Activated naive CD8-positive, alpha-beta T cell (primary cell): Measurements from ENCODE around the gene KLF9.

Experiments used
- H3K27ac Mint-ChIP-seq: one replicate; pipeline ENCODE4 v1.8.0; 2021; ENCODE audit warnings: mixed read lengths
- H3K27me3 Mint-ChIP-seq: one replicate; pipeline ENCODE4 v1.8.0; 2021; ENCODE audit warnings: mixed read lengths
- H3K36me3 Mint-ChIP-seq: one replicate; pipeline ENCODE4 v1.8.0; 2021; ENCODE audit warnings: mixed read lengths
- H3K4me1 Mint-ChIP-seq: one replicate; pipeline ENCODE4 v1.8.0; 2021; ENCODE audit warnings: low read depth, mixed read lengths
- H3K4me3 Mint-ChIP-seq: one replicate; pipeline ENCODE4 v1.8.0; 2021; ENCODE audit warnings: mild to moderate bottlenecking, mixed read lengths
- H3K9me3 Mint-ChIP-seq: one replicate; pipeline ENCODE4 v1.8.0; 2021; ENCODE audit warnings: low read depth, mixed read lengths

The KLF9 gene

DNA sequence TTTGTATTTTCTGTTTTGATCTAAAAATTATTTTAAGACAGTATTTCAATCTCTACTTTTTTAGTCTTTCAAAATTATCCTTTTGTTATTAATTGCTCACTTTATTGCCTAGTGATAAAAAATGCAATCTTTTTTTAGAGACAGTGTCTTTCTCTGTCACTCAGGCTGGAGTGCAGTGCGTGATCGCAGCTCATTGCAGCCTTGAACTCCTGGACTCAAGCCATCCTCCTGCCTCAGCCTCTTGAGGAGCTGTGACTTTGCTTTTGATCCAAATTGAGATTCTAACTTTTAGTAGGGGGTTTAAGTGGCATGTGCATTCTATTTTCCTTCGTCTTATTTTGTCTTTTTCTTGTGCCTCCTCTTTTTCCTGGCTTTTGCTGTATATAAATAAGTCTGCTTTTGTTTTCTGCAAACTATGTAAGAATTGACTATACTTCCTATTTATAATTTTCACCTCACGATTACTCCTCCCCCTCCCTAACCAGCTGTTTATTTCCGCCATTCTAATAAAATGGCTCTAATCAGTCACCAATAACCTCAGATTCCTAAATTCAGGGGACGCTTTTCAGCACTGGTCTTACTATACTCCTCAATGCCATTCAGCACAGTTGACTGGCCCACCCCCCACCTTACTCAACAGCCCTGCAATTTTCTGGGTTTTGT, 32.3 kb downstream of the KLF9 start:
- Mint-ChIP-seq H3K27ac (no peak overlapping the region), H3K4me3 (no peak overlapping the region), H3K27me3 (no peaks in the 10 kb centered on the region), H3K4me1 (peaks cover 23% of the 10 kb centered on the region), H3K9me3 (no peaks in the 10 kb centered on the region), H3K36me3 (peaks cover 18% of the 10 kb centered on the region)

DNA sequence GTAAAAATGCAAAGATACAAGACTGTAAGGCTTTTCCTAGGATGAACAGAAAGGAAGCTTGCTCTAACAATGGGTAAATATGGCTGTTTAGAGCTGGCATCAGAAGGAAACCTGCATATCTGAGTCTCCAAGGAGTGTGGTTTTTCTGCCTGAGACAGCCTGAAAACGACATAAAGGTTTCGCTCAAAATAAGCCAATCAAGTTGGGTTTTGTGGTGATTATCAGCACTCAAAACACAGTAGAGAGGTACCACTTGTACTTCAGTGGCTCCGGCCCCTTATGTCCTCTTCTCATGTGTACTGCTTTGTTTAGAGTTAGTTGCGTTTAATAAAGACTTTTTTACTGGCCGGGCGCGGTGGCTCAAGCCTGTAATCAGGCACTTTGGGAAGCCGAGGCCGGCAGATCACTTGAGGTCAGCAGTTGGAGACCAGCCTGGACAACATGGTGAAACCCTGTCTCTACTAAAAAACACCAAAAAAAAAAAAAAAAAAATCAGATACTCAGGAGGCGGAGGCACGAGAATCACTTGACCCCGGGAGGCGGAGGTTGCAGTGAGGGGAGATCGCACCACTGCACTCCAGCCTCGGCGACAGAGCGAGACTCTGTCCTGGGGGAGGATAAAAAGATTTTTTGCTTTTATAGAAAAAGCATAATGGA, 39.4 kb downstream of the KLF9 start:
- Mint-ChIP-seq H3K36me3 (no peaks in the 10 kb centered on the region), H3K9me3 (no peaks in the 10 kb centered on the region), H3K4me3 (no peak overlapping the region), H3K27ac (no peak overlapping the region), H3K27me3 (no peaks in the 10 kb centered on the region), H3K4me1 (peaks cover 4% of the 10 kb centered on the region)

DNA sequence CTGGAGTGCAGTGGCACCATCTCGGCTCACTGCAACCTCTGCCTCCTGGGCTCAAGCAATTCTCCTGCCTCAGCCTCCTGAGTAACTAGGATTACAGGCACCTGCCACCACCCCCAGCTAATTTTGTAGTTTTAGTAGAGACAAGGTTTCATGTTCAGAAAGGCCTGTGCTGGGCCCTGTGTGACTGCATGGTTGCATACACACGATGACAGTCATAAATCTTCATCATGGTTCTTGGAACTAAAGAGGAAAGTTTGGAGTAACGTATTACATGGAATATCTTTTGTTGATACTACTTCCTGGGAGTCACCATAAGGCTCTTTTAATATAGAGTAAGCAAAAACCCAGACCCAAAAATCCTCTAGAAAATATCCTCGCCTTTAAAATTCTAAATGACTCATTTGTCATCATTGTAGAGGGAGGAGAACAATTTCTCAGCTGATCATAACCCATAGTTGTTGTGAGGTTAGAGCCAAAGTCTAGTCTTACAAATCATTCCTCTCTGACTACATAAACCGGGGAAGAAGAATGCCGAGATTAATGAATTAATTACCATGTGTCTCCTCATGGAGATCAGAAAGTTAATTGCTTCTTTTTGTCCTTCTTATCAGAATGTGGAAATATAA, 47.0 kb downstream of the KLF9 start:
- Mint-ChIP-seq H3K36me3 (peaks cover 4% of the 10 kb centered on the region), H3K27me3 (no peaks in the 10 kb centered on the region), H3K27ac (no peak overlapping the region), H3K4me1 (no peaks in the 10 kb centered on the region), H3K9me3 (no peaks in the 10 kb centered on the region), H3K4me3 (no peak overlapping the region)

DNA sequence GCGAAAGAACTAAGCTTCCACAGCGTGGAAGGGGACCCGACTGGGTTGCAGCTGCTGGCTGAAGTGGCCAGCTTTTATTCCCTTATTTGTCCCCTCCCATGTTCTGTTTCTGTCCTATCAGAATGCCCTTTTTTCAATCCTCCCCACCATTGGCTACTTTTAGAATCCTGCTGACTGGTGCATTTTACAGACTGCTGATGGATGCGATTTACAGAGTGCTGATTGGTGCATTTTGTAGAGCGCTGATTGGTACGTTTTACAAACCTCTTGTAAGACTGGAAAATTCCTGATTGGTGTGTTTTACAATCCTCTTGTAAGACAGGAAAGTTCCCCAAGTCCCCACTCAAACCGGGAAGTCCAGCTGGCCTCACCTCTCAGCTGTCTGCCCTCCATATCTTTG, 50.7 kb downstream of the KLF9 start:
- no peak overlapping the region for H3K27ac Mint-ChIP-seq
- H3K27me3 Mint-ChIP-seq = no peaks in the 10 kb centered on the region
- H3K4me3 Mint-ChIP-seq = no peak overlapping the region
- H3K4me1 Mint-ChIP-seq = no peaks in the 10 kb centered on the region
- H3K36me3 Mint-ChIP-seq = peaks cover 4% of the 10 kb centered on the region
- H3K9me3 Mint-ChIP-seq = no peaks in the 10 kb centered on the region

DNA sequence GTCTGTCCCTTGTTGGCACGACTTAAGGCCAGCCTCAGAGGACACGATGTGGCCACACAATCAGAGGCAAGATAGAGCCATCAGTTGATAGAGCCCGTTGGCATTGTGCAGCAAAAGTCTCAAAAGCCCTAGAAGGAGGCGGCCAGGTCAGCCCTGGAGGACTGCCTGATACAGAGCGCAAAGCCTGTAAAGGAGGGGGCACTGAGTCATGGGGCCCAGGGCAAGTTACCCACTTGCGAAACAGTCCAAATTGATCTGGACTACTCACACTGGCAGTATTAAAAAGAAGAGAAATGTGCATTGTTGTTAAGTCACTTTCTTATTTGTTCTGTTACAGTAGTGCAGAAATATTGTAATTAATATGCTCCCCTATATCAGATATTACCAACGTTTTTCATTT, 51.5 kb downstream of the KLF9 start:
- Mint-ChIP-seq H3K36me3 (peaks cover 4% of the 10 kb centered on the region), H3K9me3 (no peaks in the 10 kb centered on the region), H3K27me3 (no peaks in the 10 kb centered on the region), H3K4me1 (no peaks in the 10 kb centered on the region), H3K27ac (no peak overlapping the region), H3K4me3 (no peak overlapping the region)

DNA sequence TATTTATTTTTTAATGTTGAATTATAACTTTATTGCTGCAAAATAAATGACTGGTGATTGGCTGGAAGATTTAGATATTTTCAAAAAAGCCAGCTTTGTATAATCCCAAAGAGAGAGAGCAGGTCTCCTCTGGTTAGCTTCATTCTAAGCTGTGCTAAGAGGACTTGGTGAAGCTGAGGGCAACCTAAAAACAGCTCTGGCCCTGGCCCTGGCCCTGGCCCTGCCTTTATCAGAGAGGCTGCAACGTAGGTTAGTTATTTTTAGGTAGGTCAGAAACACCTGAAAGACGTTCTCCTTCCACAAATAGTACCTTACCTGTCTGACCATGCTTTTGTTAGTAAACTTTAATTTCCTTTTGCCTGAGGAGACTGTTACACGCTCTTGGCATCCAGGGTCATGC, 58.7 kb downstream of the KLF9 start:
- Mint-ChIP-seq H3K9me3 (no peaks in the 10 kb centered on the region), H3K4me3 (no peak overlapping the region), H3K4me1 (peaks cover 3% of the 10 kb centered on the region), H3K36me3 (peaks cover 2% of the 10 kb centered on the region), H3K27me3 (no peaks in the 10 kb centered on the region), H3K27ac (peak overlapping the region; percentile 42)

DNA sequence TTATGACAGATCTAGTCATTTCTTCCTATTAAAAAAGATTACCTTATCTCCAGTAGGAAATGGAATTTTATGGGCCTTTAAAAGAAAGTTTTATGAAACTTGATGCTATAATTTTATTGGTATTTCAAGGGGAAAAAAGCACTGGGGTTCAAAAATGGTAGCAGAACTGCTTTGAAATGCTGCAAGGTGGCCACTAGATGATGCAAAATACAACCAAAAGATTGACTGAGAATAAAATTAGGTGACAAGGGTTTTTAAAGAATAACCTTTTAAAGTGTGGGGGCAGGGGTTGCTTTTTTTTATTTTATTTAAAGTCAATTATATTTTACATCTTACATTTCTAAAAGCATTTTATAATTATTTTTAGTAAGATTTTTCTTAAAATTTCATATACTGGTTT, 61.7 kb downstream of the KLF9 start:
- Mint-ChIP-seq H3K27ac (no peak overlapping the region), H3K27me3 (no peaks in the 10 kb centered on the region), H3K4me1 (peaks cover 3% of the 10 kb centered on the region), H3K4me3 (no peak overlapping the region), H3K36me3 (no peaks in the 10 kb centered on the region), H3K9me3 (no peaks in the 10 kb centered on the region)

DNA sequence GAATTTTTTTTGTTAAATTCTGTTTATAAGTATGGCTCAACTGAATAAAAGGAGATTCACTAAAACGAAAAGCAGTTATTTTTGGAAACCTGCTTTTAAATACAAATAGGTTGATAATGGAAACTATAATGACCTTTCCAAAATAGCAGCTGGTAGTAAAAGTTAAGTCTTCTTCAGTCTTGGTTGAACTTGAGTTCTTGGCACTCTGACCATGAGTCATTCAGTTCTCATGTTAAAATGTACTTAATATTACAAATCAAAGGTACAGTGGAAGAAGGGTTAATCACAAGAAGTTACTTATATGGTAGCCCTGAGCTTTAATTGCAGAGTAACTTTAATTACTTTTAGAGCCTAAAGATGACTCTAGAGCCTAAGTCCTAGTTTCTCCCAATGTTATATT, 62.1 kb downstream of the KLF9 start:
- Mint-ChIP-seq H3K36me3 (no peaks in the 10 kb centered on the region), H3K4me1 (peaks cover 3% of the 10 kb centered on the region), H3K27me3 (no peaks in the 10 kb centered on the region), H3K27ac (no peak overlapping the region), H3K9me3 (no peaks in the 10 kb centered on the region), H3K4me3 (no peak overlapping the region)

DNA sequence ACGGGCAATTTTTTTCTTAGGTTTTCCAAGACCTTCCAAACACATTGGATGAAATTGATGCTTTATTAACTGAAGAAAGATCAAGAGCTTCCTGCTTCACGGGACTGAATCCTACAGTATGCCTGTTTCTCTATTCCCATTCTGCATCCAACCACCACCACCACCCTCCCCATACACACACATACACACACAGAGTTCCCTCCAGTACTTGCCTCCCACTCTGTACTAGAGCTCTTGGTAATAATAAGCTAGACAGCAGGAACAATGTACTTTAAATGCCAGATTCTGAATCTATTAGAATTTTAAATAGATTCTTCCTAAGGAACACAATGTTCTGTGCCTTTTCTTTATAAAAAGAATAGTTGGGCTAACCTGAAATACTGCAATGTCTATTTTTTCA, 67.4 kb downstream of the KLF9 start:
- Mint-ChIP-seq H3K36me3 (peaks cover 3% of the 10 kb centered on the region), H3K27me3 (no peaks in the 10 kb centered on the region), H3K4me3 (no peak overlapping the region), H3K9me3 (no peaks in the 10 kb centered on the region), H3K27ac (no peak overlapping the region), H3K4me1 (peaks cover under 1% of the 10 kb centered on the region)

DNA sequence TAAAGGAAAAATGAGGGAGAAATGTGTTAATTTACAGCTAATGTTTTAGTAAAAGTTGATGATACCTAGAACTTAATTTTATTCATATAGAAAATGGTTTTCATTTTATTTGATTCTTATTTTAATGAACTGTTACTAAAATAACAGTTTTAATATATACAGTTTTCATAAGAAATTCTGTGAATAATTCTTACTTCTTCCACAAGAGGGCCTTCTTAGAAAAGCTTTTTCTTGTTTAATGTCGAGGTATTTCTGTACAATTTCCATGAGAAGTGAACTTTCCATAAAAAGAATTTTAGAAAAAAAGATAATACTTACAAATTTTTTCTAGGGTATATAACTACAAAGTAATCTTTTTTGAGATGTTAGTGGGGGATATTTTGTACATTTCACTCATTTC, 73.9 kb downstream of the KLF9 start:
- H3K36me3 Mint-ChIP-seq = peaks cover 8% of the 10 kb centered on the region
- H3K9me3 Mint-ChIP-seq = no peaks in the 10 kb centered on the region
- no peak overlapping the region for H3K4me3 Mint-ChIP-seq
- no peaks in the 10 kb centered on the region for H3K27me3 Mint-ChIP-seq
- no peak overlapping the region for H3K27ac Mint-ChIP-seq
- H3K4me1 Mint-ChIP-seq = peaks cover 6% of the 10 kb centered on the region
